HG03378 (cell line): ENCODE measurements around the gene ANKRD33.
"Not testable (repeated sequence)": the region's sequence is repeated elsewhere in the genome, so short reads cannot be mapped to it uniquely, and the experiment has no call there.

ENCODE experiments used
- ATAC-seq: cut with Tn5 transposase; IDR thresholded peaks from one replicate; pipeline ENCODE4 v1.9.1; 2021; ENCODE audit warnings: mild to moderate bottlenecking, moderate library complexity; ENCODE audit not compliant: unreplicated experiment

Gene ANKRD33

DNA sequence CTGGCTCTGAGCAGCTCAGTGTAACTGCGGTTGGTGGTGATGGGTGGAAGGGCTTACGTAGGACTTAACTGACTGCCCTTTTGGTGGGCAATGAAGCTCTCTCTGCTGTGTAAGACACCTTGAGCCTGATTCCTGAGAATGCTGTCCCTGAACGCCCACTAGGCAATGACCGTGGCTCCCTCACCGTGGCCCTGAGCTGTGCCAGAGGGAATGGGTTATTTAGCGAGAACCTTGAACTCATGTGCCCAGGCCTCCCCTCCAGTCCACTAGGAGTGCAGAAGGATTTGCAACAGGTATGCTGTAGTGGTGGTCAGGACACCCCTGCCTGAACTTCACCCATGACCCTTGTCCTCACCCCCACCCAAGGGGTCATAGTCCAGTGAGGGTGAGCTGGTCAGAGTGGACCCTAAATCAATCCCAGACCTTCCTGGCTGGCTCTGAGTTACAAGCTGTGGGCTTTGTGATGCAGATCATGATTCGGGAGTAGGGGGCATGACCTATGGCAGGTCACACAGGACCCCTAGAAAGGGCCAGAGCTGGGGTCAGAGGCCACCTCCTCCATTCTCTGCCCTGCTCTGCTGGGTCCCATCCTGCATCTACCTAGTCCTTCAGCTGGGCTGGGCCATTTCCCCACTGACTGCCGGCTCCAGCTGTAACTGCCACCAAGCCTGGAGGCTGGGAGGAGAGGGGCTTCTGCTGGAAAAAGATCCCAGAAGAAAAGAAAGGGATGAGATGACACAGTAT, 14.5 kb upstream of the ANKRD33 start:
- ATAC-seq = no peak

DNA sequence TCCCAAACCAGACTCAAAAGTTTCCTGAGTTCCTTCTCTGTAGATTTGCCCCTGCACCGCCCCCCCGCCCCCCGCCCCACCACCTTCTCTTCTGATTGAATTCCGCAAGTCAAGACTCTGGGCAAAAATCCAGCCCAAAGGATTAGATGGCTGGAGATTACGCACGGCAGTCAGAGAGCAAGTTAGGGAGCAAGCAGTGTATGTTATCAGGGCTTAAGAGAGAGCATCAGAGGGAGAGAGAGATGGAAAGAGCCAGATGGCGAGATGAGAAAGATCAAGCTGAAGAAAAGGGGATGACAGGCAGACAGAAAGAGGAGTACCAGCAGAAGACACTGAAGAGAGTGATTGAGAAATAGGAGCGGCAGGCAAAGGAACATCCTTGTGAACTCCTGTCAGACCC, 13.9 kb upstream of the ANKRD33 start:
- no peak for ATAC-seq

DNA sequence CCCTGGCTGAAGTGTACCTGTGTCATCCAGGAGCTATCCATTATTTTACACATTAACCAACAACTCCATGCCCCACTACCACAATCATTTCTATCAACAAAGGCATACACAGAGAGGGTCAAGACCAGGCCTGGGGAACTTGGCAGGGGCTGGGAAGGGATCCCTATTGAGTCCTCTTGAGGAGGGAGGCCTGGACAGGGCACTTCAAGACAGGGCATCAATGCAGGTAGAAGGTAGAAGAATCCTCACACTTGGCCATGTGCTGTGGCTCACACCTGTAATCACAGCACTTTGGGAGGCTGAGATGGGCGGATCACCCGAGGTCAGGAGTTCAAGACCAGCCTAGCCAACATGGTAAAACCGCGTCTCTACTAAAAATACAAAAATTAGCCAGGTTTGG, 13.4 kb upstream of the ANKRD33 start:
- no peak for ATAC-seq

DNA sequence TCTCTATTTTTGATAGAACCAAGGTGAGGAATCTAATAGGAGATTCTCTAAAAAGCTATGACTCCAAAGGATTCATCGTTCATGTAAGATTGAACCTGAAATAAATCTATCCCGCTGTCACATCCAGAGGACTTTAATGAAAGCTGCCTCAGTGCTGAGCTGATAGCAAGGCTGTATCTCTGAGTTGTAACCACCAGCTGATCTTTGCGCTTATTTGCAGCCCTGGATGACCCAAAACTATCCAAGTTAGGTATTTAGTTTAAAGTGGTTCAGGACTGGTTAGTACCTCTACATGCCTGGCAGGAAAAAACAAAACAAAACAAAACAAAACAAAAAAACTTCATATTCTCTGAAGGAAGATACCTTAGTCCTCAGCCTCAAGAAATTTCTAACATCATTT, 8.8 kb upstream of the ANKRD33 start:
- no peak for ATAC-seq

DNA sequence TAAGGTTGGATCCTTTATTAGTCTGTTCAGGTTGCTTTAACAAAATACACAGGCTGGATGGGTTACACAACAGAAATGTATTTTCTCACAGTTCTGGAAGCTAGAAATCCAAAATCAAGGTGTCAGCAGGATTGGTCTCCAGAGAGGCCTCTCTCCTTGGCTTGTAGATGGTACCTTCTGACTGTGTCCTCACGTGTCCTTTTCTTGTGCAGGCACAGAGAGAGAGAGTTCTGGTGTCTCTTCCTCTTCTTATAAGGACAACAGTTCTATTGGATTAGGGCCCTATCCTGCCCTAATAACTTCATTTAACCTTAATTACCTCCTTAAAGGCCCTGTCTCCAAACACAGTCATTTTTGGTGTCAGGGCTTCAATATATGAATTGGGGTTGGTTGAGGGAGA, 4.6 kb upstream of the ANKRD33 start:
- no peak for ATAC-seq

DNA sequence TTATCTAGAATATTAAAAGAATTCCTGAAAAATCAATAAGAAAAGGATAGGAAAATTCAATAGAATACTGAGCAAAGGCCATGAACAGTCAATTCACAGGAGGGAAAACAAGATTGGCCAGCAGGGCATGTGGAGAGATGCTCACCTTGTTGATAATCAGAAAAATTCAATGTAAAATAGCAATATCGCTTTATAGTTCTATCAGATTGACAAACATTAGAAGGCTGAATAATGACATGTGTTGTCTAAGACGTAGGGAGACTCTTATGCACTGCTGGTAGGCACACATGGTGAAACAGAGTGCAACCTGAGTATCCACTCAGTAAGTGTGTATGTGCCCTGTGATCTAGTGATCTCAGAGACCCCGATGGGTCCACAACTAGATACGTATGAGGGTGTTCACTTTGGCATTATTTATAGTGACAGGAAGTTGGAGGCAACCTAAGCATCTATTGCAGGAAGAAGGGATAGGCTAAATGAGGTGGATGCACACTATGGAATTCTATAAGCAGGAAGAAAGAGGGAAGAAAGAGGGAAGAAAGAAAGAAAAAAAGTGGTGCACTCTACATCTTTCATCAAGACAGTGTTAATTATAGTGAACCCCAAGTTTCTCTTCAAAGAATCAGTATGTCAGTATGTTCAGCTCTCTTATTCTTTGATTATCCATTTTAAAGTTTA, 3.8 kb upstream of the ANKRD33 start:
- no peak for ATAC-seq

DNA sequence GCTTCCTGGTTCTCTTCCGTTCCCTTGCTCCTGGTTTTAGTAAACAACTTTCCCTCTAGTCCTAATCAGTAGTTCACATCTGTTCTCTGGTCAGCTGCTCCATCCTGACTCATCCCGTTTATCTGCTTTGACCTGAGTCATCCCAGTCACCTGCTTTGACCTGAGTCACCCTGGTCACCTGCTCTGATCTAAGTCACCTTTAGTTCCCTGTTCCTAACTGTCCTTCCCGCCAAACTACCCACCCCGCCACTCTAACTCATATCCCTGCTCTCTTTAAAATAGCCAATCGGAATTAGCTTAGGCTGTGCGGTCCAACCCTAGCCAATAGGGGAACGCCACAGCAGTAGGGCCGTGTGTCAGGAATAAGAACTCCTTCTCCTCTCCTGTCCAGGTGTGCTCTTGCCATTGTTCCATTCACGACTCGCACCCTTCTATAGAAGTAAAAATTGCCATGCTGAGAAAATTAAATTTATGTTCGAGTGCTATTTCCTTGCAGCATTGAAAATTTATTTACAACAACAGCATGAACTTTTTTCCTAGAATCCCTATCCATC, 3.1 kb upstream of the ANKRD33 start:
- no peak for ATAC-seq

DNA sequence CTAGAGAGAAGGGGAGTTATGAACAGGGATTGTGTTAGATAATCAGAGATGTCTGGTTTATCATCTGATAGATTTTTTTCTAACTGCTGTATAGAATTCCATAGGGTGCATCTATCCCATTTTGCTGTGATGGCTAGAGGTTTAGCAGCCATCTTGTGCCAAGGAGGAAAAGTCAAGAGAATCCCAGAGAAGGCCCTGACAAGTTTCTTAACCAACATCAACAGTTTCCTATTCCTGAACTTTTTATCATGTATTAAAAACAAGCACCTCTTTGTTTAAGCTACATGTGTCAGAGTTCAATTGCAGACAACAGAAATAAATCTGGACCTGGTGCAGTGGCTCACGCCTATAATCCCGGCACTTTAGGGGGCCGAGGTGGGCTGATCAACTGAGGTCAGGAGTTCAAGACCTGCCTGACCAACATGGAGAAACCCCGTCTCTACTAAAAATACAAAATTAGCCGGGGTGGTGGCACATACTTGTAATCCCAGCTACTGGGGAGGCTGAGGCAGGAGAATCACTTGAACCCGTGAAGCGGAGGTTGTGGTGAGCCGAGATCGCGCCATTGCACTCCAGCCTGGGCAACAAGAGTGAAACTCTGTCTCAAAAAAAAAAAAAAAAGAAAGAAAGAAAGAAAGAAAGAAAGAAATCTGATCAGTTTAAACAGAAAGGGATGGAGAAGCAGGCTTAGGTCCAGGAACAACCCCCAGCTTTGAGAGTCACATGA, 2.4 kb upstream of the ANKRD33 start:
- ATAC-seq = not testable (repeated sequence)

DNA sequence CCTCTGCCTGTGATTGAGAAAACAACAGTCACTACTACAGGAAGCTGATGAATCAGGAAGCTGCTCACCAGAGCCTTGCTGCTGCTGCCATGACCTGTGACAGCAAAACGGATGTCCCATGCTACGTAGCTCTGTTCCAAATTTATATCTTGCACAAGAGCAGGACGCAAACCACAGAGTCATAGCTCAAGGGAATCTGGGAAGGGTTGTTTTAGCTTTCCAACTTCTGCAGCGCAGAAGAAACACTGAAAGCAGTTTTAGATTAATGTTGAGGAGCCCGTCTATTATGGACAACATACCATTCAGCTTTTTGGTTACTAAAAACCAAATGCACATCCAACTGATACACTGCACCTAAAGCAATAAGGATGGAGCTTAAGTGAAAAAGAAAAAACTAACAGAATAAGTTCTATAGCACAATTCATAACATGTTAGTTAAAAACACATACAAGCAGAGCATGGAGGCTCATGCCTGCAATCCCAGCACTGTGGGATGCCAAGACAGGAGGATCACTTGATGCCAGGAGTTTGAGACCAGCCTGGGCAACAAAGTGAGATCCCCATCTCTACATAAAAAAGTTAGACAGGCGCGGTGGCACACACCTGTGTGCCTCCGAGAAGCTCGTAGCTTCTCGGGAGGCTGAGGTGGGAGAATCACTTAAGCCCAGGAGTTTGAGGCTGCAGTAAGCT, 1.7 kb upstream of the ANKRD33 start:
- ATAC-seq = no peak

DNA sequence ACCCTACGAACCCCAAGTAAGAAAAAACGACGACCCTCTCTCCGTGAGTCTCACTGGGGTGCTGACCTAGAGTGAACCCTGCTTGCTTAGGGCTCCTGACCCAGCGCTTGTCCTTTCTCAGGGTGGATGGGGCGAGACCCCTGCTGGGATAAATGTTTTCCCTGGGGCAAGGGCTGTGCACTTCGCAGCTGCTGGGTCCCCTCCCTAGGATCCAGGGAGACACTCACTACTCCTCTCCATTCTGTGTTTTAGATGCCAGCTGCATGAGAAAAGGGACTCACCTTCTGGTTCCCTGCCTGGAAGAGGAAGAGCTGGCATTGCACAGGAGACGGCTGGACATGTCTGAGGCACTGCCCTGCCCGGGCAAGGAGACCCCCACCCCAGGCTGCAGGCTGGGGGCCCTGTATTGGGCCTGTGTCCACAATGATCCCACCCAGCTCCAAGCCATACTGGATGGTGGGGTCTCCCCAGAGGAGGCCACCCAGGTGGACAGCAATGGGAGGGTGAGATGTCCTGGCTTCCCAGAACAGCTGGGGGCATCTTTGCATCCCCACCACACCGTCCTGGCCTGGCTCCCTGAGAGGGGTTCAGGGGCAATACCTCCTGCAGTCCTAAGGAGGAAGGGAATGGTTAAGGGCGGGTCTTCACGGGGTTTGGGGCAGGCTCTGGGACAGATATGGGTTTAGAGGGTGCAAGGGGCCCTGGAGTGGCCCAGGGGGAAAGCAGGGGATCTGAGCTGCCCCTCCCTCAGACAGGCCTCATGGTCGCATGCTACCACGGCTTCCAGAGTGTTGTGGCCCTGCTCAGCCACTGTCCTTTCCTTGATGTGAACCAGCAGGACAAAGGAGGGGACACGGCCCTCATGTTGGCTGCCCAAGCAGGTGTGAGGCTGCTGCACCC, 663 bp downstream of the ANKRD33 start:
- no peak for ATAC-seq

DNA sequence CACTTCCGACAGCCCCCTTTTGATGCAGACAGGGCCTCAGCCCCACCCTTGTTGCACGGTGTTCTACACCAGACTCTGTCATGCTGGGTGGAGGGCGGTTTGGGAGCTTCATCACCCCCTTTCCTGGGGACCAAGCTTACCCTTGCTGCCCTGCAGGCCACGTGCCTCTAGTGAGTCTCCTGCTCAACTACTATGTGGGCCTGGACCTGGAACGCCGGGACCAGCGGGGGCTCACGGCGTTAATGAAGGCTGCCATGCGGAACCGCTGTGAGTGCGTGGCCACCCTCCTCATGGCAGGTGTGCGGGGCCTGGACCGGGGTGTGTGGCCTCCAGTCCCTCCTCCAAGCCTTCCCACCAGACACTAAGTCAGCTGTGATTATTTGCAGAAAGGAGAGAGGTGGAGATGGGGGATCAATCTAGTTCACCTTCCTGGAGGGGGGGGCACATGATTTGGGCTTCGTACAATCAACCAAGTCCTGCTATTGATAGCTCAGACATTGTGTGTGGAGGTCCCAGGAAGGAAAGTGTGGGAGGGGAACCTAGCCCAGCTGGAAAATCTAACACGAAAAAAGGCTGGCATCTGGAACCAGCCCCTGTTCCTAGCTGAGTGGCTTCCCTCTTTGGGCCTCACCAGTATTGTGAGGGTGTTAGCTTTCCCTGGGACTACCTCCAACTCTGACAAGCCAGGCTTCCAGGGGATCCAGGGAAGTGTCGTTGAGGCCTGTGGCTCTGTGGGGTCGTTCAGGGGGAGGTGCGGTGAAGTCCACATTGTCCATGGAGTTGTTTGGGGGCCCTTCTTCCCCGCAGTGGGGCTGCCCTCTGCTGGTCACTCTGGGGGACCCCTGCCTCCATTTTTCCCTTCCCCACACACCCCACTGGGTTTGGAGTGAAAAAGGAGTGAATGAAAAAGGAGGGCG, 1.6 kb downstream of the ANKRD33 start:
- no peak for ATAC-seq

DNA sequence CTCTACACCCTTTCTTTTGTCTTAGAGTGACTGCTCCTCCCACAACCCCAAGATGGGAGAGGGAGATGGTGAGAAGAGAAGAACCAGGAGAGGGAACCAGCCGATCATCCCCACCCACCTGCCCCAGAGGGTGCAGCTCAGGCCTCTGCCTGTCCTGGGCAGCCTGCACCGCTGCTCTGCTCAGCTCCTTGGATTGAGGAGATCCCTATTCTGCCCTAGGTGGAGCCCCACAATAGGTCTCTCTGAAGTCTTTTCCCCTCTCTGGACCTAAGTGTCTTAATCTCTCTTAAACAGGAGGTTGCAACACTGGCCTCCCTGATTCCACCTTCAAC, 2.2 kb downstream of the ANKRD33 start:
- ATAC-seq = no peak

DNA sequence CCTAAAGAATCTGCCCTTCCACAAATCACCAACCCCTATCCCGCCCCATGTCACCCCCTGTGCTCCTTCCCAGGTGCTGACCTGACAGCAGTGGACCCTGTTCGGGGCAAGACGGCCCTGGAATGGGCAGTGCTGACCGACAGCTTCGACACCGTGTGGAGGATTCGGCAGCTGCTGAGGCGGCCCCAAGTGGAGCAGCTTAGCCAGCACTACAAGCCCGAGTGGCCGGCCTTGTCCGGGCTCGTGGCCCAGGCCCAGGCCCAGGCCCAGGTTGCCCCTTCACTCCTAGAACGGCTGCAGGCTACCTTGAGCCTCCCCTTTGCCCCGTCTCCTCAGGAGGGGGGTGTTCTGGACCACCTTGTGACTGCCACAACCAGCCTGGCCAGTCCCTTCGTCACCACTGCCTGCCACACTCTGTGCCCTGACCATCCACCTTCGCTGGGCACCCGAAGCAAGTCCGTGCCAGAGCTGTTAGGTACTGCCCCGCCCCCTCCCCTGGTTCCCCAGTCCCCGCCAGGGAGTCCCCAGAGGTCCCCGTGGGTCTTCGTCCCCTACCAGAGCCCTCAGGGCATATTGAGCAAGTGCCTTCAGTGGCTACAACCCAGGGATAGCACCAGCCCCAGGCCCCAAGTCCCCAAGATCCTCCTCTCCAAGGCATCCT, 2.7 kb downstream of the ANKRD33 start:
- ATAC-seq = no peak

DNA sequence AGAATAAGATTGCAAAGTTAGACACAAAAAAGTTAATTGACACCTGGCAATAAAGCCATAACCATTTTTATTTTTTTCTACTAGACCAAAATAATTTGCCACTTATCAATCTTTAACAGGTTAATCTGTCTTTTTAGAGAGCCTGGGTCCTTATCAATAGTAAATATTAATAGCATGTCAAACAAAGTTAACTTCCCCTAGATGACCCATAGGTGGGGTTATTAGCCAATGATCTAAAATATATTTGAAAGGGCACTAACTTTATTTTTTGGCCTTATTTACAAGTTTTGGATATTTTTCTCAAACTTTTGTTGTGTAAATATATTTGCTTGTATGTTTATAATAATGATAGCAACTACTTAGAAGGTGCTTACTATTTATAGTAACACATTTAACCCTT, 3.9 kb downstream of the ANKRD33 start:
- ATAC-seq = no peak

DNA sequence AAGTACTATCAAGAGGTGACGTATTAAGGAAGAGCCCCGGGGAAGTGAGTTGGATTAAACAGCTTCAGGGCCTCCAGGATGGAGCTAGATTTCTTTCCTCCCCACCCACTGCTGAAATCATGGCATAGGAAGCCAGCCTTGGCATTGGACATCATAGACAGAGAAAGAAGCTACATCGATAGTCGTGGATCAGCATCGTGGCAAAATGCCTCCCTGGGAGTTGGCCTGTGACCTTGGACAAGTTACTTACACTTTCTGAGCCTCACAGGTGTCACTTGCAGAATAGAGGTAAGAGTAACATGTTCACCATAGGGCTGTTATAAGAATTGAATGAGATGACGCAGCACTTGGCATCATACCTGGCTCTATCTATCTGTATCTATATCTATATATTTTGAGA, 5.9 kb downstream of the ANKRD33 start:
- ATAC-seq = no peak

DNA sequence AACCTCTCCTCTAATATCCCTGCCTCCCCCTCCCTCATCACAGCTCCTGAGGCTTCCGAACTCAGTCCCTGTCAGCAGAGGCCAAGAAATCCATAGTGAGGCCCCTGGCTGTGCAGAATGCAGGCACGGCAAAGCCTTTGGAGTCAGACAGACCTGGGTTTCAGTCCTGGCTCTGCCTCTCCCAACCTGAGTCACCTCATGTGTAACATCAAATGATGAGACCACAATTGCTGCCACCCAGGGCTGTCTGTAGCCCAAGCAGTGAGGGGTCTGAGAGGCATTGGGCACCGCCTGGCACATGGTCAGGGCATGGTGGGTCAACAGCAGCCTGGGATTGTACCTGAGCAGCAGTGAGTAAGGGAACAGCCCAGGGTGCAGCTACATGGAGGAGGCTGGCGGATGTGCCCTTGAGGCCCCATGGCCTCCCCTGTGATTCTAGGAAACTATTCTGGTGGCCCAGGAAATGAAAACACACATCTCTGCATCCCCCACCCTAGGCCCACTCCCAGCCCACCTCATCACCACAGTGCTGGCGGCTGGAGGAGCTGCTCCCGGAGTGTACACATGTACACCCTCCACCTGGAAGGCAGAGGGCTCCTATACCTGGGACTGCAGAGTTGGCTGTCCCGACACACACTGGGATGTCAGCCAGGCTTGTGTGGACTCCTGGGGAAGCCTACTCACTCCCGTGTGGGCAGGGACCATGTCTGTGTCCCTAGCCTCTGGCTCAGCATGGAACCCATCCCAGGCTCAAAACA, 7.7 kb downstream of the ANKRD33 start:
- no peak for ATAC-seq

DNA sequence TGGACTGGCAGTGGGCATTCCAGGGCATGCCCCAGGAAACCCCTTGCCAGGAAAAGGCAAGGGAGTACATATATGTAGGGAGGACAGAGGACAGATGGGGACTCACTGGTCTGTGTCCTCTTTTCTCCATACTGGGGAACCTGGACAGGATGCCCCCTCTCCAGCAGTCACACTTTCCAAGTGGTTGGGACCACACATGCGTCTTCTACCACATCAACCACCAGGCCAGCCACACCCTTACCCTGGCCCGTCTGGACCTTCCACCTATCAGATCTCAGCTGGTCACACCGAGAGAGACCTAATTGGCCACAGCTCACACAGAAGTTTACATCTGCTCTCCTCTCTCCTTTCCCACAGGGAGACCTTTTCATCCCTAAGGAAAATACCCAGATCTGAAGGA, 8.3 kb downstream of the ANKRD33 start:
- no peak for ATAC-seq

DNA sequence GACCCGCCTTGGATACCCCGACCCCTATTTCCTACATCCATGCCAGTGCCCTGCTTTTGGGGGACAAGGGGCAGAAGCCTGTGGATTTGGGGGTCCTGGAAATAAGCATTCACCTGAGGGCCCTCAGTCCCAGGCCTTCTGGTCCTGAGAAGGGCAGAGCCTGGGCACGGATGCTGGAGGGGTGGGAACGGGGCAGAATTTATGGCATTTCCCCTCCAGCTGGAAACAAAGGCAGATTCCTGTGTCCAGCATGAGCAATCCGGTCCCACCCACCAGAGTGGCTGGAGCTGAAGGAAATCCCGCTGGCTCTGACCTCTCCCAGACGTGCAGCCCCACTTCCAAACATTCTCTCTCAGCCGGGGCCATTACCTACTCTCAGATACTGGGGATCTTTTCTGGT, 9.3 kb downstream of the ANKRD33 start:
- no peak for ATAC-seq
